PC-9 (cell line): Measurements from ENCODE around the gene PKN2.

Source experiments
- EZH2 ChIP-seq: fragments of 200-600 bp; sonication (generic); IDR thresholded peaks from 2 replicates; pipeline ENCODE4 v1.8.0; 2017; ENCODE audit warnings: antibody characterized with exemption, low read depth
- TF ChIP-seq, protein P1 (sequence below): fragments of 200-600 bp; sonication (generic); conservative IDR thresholded peaks from 2 replicates; pipeline ENCODE4 v1.6.1; 2017; ENCODE audit warnings: mixed run types, antibody characterized with exemption, mild to moderate bottlenecking, moderate library complexity

DNA sequence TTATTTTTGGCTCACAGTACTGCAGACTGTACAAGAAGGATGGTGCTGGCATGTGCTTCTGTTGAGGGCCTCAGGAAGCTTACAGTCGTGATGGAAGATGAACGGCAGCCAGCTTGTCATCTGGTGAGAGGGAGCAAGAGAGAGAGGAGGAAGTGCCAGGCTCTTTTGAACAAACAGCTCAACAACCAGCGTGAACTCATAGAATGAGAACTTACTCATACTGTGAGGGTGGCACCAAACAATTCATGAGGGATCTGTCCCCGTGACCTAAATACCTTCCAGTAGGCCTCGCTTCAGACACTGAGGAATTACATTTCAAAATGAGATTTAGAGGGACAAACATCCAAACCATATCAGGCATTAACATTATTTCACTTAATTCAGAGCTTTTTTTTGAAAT, 84.7 kb downstream of the PKN2 start:
- TF ChIP-seq, protein P1, sequence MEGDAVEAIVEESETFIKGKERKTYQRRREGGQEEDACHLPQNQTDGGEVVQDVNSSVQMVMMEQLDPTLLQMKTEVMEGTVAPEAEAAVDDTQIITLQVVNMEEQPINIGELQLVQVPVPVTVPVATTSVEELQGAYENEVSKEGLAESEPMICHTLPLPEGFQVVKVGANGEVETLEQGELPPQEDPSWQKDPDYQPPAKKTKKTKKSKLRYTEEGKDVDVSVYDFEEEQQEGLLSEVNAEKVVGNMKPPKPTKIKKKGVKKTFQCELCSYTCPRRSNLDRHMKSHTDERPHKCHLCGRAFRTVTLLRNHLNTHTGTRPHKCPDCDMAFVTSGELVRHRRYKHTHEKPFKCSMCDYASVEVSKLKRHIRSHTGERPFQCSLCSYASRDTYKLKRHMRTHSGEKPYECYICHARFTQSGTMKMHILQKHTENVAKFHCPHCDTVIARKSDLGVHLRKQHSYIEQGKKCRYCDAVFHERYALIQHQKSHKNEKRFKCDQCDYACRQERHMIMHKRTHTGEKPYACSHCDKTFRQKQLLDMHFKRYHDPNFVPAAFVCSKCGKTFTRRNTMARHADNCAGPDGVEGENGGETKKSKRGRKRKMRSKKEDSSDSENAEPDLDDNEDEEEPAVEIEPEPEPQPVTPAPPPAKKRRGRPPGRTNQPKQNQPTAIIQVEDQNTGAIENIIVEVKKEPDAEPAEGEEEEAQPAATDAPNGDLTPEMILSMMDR, result no peak
- no peak for TF ChIP-seq EZH2
